Measurements from ENCODE around the gene TTN. TPM values are rescaled to one million over a fixed set of nuclear protein-coding genes. Genes with fewer than 3 reads are reported as not detected.
A peak's percentile ranks its signal among the peaks of the same experiment; 100 is the strongest.
"Not testable (repeated sequence)": the region's sequence is repeated elsewhere in the genome, so short reads cannot be mapped to it uniquely, and the experiment has no call there.

Gene TTN
- total RNA-seq, 1 donor from 2014 or later = 2.7 TPM

DNA sequence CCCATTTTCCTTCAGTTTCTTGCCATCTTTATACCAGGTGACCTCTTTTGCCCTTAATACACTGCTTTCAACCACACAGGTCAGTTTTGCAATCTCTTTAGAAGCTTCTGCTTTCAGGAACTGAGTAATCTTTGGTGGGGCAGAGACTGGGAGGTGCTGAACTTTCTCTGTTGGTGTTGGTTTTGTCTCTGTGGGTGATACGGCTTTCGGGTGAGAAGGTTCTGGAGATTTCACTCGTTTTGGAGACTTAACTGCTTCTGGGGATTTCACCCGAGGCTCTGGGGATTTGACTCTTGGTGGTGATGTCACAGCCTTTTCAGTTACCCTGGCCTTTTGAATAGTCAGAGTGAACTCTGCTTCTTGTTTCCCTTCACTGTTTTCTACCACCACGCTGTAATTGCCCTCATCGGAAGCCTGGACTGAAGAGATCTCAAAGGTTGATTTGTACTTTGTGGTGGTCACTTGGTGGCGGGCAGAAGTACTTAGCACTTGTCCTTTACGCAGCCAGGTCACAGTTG, 276.5 kb downstream of the TTN start:
- DNase-seq (ENCODE audit: low read depth, low spot score) = no peak

DNA sequence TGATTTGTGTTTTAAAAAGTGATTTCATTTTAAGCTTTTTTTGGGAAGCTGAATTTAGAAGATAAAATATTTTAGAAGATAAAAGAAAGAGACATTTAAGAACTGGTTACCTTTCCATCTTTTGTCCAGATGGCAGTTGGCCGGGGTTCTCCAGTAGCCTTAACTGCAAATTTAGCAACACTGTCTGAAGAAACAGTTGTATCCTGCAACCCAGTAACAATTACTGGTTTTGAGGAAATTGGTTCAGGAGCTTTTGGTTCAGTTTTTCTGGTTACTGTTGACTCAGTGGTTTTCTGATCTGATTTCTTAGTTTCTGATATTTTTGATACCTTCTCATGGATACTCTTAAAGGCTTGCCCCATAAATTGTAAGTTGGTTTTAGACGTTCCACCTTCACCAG, 277.1 kb downstream of the TTN start:
- DNase-seq (ENCODE audit: low read depth, low spot score) = no peak

DNA sequence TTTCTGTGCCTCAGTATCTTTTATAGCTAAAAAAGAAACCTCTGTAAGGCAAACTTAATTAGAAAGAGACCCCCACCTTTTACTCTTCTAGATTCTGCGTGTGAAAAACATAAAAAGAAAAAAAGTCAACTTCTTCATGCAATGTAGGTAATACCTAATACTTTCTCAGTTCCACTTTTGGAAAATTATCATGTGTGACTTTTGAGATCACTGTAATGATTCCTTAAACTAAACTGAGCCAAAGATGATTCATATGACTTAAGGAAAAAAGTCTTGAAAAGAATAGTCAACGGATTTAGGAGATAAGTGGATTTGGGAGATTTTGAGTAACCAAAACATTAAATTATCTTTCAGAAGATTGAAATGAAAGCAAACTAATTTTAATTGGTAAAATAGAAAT, 278.0 kb downstream of the TTN start:
- DNase-seq (ENCODE audit: low read depth, low spot score) = no peak

DNA sequence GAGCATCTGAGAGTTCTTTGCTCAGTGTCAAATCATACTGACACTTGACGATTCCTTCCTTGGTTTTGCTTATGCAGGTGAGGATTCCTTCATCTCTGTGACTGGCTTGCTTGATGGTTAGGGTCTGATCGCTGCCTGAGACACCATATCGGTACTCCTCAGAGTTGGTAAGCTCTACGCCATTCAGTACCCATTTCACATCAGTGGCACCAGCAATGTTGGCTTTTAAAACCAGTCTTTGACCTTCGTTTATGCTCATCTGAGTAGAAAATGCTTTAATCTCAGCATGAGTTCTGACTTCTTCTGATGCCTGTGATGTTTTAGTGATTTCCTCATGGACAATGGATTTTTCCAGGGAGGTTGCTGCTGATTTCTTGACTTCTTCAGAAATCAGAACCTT, 278.6 kb downstream of the TTN start:
- DNase-seq (ENCODE audit: low read depth, low spot score) = no peak

- DNase-seq (ENCODE audit: low read depth, low spot score) = no peak
Measured at GRCh38 chr2:178527592-178527991, 279.6 kb downstream of the TTN start.

- DNase-seq (ENCODE audit: low read depth, low spot score) = no peak
Measured at GRCh38 chr2:178526256-178526655, 281.0 kb downstream of the TTN start.

- not testable (repeated sequence) for DNase-seq (ENCODE audit: low read depth, low spot score)
Measured at GRCh38 chr2:178525460-178525859, 281.8 kb downstream of the TTN start.

GRCh38 chr2:178525010-178525409, 282.2 kb downstream of the TTN start:
- not testable (repeated sequence) for DNase-seq (ENCODE audit: low read depth, low spot score)

DNA sequence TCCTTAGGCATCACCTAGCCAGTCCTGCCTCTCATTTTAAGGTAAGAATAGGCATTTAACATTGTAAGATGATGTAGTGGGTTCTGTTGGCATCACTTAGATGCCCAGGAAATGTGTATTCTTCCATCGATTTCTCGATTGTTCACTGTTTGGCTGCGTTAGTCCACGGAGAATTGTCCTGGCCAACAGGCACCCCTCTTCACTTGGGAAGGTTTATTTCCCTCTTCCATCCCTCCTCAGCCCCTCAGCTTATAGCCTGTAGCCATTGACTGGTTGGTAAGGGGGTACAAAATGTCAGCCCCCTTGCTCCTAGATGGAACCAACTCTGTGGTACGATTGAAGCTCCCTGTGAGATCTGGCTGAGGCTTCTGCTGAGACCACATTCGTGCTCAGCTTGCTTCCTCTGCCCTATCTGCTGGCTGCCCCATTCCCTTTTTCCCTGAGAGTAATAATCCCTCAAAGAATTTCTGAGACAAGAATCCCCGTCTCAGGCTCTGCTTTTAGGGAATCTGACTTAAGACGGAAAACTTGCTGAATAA, 283.6 kb downstream of the TTN start:
- DNase-seq (ENCODE audit: low read depth, low spot score) = no peak

- DNase-seq (ENCODE audit: low read depth, low spot score) = peak; percentile 50
Measured at GRCh38 chr2:178522950-178523595, 284.1 kb downstream of the TTN start.

- DNase-seq (ENCODE audit: low read depth, low spot score) = no peak
Measured at GRCh38 chr2:178521304-178522150, 285.7 kb downstream of the TTN start.

DNA sequence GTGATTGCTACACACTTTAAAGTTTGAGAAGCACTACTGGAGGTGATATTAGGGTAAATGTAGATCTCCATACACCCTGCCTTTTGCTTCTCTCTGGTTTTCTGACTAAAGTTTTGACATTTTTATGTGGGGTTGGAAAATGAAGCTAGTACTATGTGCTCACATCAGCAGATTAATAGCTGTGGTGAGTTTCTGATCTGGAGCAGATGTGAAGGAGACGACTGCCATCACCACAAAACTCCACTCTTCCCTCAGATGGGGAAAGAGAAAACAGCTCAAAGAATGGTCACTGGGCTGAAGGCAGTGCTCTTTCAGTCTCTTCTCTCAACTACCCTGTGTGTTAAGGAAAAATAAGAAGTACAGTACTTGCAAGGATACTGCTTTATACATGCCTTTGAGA, 289.7 kb downstream of the TTN start:
- DNase-seq (ENCODE audit: low read depth, low spot score) = no peak

DNA sequence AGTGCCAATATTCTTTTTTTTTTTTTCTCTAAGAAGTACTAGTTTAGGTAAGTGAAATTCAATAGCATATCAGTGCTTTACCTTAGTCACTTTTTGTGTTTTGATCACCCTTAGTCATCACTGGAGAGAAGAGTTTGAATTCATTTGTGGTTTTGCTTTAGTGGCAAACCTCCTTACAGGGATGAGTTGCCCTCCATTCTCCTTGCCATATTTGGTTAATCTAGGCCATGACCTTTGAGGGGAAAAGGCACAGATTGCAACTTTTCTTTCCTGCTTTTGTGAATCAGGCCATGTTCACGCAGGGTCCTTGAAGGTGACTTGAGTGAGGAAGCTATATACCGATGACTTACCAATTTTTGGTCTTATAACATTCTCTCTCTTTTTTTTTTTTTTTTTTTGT, 292.6 kb downstream of the TTN start:
- no peak for DNase-seq (ENCODE audit: low read depth, low spot score)

DNA sequence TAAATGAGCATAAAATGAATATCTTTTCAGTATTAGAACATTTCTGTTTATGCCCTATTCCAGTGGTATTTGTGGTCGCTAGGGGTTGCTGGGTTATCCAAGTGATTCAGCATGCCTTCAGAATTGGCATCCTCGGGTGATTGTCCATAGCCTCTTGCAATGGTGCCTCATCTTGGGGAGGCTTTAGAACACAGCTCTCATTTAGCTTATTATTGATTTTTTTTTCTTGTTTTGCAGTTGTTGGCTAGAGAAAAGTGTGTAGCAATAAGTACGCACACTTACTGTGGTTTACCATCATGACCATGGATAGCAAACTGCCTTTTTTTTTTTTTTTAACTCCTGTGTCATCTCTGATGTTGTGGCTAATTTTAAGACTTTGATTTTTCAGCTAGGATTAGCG, 293.3 kb downstream of the TTN start:
- no peak for DNase-seq (ENCODE audit: low read depth, low spot score)

GRCh38 chr2:178512484-178512883, 294.7 kb downstream of the TTN start:
- DNase-seq (ENCODE audit: low read depth, low spot score) = no peak

GRCh38 chr2:178510384-178510783, 296.8 kb downstream of the TTN start:
- no peak for DNase-seq (ENCODE audit: low read depth, low spot score)

DNA sequence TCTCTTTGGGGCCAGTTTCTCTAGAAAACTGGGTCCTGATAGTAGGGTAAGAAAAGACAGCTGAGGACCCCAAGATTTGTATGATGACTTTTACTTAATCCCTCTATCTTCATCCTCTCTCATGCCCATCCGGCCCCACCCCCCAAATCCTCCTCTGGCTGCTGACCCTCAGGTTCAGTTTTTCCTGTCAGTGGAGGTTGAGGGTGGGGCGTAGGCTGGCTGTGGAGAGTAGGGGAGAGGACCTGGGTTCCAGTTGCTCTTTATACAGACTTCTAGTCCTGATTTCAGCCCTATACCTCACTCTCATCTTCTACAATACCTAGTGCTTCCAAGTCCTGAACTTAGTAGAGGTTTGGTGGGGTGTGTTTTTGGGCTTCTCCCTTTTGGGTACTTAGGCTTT, 298.6 kb downstream of the TTN start:
- DNase-seq (ENCODE audit: low read depth, low spot score) = no peak

GRCh38 chr2:178506949-178507348, 300.3 kb downstream of the TTN start:
- DNase-seq (ENCODE audit: low read depth, low spot score) = no peak

GRCh38 chr2:178506524-178506923, 300.7 kb downstream of the TTN start:
- DNase-seq (ENCODE audit: low read depth, low spot score) = no peak

DNA sequence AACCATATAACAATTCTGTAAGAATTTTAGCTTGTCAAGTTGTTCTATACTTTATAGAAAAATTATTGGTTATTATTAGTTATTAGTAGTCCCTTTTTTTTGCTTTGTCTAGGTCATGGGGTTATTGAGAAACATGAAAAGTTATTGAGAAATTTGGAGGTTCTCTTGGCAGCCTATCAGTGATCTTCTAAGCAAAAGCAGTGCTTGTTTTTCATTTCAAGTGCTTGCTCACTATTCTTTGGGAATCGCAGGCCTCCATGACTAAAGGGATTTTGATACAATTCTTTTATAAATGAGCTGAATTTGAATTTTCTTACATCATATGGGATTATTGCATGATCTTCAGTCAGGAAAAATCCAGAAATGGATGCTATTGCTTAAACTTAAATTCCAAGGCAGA, 301.1 kb downstream of the TTN start:
- DNase-seq (ENCODE audit: low read depth, low spot score) = no peak

DNA sequence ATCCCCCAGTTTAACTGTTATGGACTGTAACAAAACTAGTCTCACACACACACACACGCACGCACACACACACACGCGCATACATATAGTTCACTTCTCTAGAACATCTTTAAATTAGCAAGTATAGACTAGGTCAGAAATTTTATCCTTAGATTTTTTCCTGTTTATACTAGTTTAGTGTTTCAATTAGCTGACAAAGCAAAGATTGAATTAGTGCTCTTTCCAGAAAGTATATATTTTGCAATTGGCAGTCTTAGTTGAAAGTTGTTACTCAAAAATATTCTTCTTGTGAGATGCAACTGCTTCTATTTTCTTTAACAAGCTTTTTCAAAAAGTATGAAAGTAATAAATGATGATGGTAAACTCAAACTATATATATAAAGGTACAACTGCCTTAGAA, 304.5 kb downstream of the TTN start:
- DNase-seq (ENCODE audit: low read depth, low spot score) = no peak

- DNase-seq (ENCODE audit: low read depth, low spot score) = no peak
Measured at GRCh38 chr2:178499640-178500039, 307.6 kb downstream of the TTN start.

DNA sequence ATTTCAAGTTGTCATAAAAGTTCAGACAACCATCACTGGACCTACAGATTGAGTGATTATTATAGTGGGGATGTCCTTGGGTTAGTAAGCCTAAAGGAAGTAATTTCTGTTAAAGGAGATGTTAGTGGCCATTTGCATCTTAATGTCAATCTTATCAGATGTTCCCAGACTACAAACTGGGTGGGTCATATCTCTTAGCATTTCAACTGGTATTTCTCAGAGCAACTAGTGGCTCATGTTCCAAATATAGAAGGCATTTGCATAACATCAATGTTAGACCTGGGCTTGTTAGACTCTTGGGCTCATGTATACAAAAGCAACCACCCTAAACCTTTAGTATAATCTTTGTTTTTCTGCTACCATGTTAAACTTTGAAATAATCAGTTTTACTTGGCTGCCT, 309.1 kb downstream of the TTN start:
- DNase-seq (ENCODE audit: low read depth, low spot score) = no peak

Measured in pulmonary artery endothelial cell (primary cell).